BE2C (cell line): ENCODE measurements around the gene TTLL4.
"Not testable (repeated sequence)": the region's sequence is repeated elsewhere in the genome, so short reads cannot be mapped to it uniquely, and the experiment has no call there.

Source experiments
- DNase-seq: peaks from one replicate; pipeline ENCODE4 v3.0.0-alpha.2; 2020
- H3K27me3 ChIP-seq: fragments of 250-450 bp; sonication (Bioruptor Pico); 2 replicates; pipeline ENCODE4 v1.5.1; 2020; ENCODE audit warnings: mild to moderate bottlenecking
- H3K36me3 ChIP-seq: fragments of 250-450 bp; sonication (Bioruptor Pico); 2 replicates; pipeline ENCODE4 v1.5.1; 2020; ENCODE audit warnings: mild to moderate bottlenecking
- H3K4me1 ChIP-seq: fragments of 250-450 bp; sonication (Bioruptor Pico); 2 replicates; pipeline ENCODE4 v1.5.1; 2020
- H3K4me3 ChIP-seq: 2 replicates; pipeline ENCODE4 v1.5.1; 2011; ENCODE audit warnings: low read depth, low read length
- H3K9me3 ChIP-seq: fragments of 250-450 bp; sonication (Bioruptor Pico); 2 replicates; pipeline ENCODE4 v1.5.1; 2020
- TF ChIP-seq, protein P1 (sequence below): IDR thresholded peaks from 2 replicates; pipeline ENCODE4 v1.5.1; 2012; ENCODE audit warnings: mild to moderate bottlenecking, low read depth, low read length

Gene TTLL4

GRCh38 chr2:218671097-218671653 is 39.5 kb upstream of the TTLL4 start:
- no peaks in the 10 kb centered on the region for H3K4me1 ChIP-seq
- TF ChIP-seq, protein P1, sequence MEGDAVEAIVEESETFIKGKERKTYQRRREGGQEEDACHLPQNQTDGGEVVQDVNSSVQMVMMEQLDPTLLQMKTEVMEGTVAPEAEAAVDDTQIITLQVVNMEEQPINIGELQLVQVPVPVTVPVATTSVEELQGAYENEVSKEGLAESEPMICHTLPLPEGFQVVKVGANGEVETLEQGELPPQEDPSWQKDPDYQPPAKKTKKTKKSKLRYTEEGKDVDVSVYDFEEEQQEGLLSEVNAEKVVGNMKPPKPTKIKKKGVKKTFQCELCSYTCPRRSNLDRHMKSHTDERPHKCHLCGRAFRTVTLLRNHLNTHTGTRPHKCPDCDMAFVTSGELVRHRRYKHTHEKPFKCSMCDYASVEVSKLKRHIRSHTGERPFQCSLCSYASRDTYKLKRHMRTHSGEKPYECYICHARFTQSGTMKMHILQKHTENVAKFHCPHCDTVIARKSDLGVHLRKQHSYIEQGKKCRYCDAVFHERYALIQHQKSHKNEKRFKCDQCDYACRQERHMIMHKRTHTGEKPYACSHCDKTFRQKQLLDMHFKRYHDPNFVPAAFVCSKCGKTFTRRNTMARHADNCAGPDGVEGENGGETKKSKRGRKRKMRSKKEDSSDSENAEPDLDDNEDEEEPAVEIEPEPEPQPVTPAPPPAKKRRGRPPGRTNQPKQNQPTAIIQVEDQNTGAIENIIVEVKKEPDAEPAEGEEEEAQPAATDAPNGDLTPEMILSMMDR = no peak
- no peak for DNase-seq
- H3K9me3 ChIP-seq = no peaks in the 10 kb centered on the region
- H3K4me3 ChIP-seq = peak overlapping the region; percentile 94
- peaks cover 12% of the 10 kb centered on the region for H3K36me3 ChIP-seq
- no peaks in the 10 kb centered on the region for H3K27me3 ChIP-seq

DNA sequence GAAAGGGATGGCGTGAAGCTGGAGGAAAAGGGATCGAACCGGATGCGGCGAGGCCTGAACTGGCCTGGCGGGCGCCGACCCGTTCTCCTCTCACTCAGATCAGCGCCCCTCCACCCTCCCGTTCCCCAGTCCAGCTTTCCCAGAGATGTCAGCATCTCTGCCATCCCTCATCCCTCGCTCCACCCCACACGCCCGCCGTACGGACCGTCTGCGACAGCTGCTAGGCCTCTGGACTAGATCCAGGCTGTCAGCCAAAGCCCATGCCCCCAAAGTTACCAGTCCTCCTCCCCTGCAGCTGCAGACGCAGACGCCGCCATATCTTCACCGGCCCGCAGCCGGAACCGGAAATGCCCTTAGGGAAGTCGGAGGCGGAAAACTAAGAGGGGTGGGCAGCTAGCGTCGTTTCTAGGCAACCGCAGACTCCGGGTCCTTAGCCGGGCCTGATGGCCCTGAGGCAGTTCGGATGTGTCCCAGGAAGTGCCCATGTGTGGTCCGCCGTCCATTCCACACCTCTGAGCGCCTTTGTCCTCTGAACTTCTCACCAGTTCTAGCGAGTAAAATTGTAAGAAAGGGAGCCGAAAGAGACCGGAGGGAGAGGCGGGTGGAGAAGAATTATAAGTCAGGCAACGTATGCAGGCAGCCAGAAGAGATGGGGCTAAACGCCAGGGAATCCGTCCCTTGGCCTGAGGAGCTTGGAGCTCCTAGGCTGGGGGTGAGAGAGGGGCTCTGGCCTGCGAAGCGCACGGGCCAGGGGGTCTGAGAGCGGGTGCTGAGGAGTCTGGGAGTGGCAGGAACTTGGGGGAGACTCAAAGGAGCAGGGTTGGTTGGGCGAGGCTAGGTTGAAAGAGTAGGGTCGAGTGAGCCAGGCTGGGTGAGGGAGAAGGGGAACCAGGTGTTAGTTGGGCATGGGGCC is 38.7 kb upstream of the TTLL4 start, which contains the start of the genes RNF25 and STK36:
TSS of gene RNF25 (minus strand) at position 349 of the 913 bp plus-strand sequence. CDS start at position 317, 32 bp downstream.
TSS of gene STK36 (plus strand) at position 433 of the 913 bp plus-strand sequence. CDS start 744 bp downstream, outside the sequence.
- Histone ChIP-seq H3K4me1 (no peaks in the 10 kb centered on the region), H3K4me3 (peak within 1 kb of the TSS; percentile 94), H3K9me3 (no peaks in the 10 kb centered on the region), H3K36me3 (peaks cover 5% of the 10 kb centered on the region), H3K27me3 (no peaks in the 10 kb centered on the region)
- DNase-seq = peak; percentile 93
- TF ChIP-seq, protein P1 = no peak

- H3K4me3 ChIP-seq = no peak overlapping the region
- H3K36me3 ChIP-seq = no peaks in the 10 kb centered on the region; the same call in none of the 2 replicates
- no peak for DNase-seq
- H3K27me3 ChIP-seq = no peaks in the 10 kb centered on the region
- H3K4me1 ChIP-seq = no peaks in the 10 kb centered on the region
- no peaks in the 10 kb centered on the region for H3K9me3 ChIP-seq
- TF ChIP-seq, protein P1 = no peak
These were observed 31.5 kb upstream of the TTLL4 start for GRCh38 chr2:218679119-218679518.

DNA sequence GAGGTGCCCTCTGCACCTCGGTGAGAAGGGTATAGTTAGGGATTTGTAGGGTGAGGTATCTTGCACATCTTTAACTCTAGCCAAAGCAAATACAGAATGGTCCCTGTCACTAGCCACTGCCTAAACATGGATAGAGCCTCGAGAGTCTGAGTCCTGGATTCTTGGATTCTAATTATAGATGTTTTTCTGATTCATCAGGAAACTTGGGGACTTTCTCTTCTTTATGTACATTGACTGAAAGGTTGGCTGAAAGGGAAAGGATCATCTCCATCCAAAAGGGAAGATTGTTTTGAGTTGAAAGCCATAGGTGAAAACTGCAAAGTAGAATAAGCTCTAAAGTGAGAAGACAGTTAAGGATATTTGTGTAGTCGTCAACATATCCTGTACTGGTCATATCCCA is 30.6 kb upstream of the TTLL4 start:
- H3K4me3 ChIP-seq = no peak overlapping the region
- DNase-seq = no peak
- H3K4me1 ChIP-seq = no peaks in the 10 kb centered on the region
- no peaks in the 10 kb centered on the region for H3K9me3 ChIP-seq
- no peaks in the 10 kb centered on the region; the same call in none of the 2 replicates for H3K36me3 ChIP-seq
- H3K27me3 ChIP-seq = no peaks in the 10 kb centered on the region
- TF ChIP-seq, protein P1 = no peak

DNA sequence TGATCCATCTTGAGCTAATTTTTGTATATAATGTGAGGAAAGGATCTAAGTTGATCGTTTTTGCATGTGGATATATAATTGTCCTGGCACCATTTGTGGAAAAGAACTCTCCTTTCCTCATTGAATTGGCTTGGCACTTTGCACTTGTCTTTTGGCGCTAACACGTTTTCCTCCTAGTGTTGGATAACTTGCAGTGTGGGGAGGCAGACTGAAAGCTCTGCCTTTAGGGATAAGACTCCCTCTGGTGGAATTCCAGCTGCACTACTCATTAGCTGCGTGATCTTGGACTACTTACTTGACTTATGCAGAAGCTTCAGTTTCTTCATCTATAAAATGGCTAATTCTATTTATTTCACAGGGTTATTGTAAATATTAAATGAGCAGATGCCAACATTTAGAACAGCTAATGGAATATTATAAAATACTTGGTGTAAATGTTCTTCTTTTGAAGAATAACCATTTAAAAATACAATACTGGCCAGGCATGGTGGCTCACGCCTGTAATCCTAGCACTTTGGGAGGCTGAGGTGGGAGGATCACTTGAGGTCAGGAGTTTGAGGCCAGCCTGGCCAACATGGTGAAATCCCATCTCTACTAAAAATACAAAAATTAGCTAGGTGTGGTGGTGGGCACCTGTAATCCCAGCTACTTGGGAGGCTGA is 23.1 kb upstream of the TTLL4 start:
- H3K4me3 ChIP-seq, H3K27me3 ChIP-seq, H3K4me1 ChIP-seq, H3K9me3 ChIP-seq, H3K36me3 ChIP-seq: not testable (repeated sequence)
- TF ChIP-seq, protein P1 = peak; percentile 98
- DNase-seq = peak; percentile 69
